Psoas muscle (tissue), 8 donors: ENCODE data around the gene BCL11B. TPM values are rescaled to one million over a fixed set of nuclear protein-coding genes. Genes with fewer than 3 reads are reported as not detected.

Experiments
- ATAC-seq, 4 donors: fragments of 200-7000 bp; cut with Tn5 transposase; one replicate each; pipeline ENCODE4 v1.9.1; 2020; ENCODE audit warnings: moderate library complexity in 3 of 4, mild to moderate bottlenecking in 2 of 4
- DNase-seq, 2 donors: peaks; one replicate each; pipeline ENCODE4 v3.0.0-alpha.2; 2020
- H3K27ac ChIP-seq: fragments of 200-600 bp; one replicate; pipeline ENCODE4 v1.8.0; 2022
- H3K27me3 ChIP-seq, 3 donors: fragments of 200-600 bp in 1 of 3; one replicate each; pipeline versions ENCODE4 v1.6.1 to v1.8.0; 2013 to 2022; ENCODE audit warnings: low read length in 2 of 3, mild to moderate bottlenecking in 2 of 3, moderate library complexity in 1 of 3; ENCODE audit not compliant: insufficient read depth in 3 of 3
- H3K36me3 ChIP-seq, 2 donors: fragments of 200-600 bp in 1 of 2; one replicate each; pipeline versions ENCODE4 v1.6.1 to v1.8.0; 2013 to 2022; ENCODE audit warnings: low read depth in 1 of 2, mild to moderate bottlenecking in 1 of 2, moderate library complexity in 1 of 2; ENCODE audit not compliant: insufficient read depth in 1 of 2
- H3K4me1 ChIP-seq: fragments of 200-600 bp; one replicate; pipeline ENCODE4 v1.8.0; 2022
- H3K4me3 ChIP-seq: fragments of 200-600 bp; one replicate; pipeline ENCODE4 v1.8.0; 2022; ENCODE audit warnings: mild to moderate bottlenecking
- H3K9me3 ChIP-seq: fragments of 200-600 bp; one replicate; pipeline ENCODE4 v1.8.0; 2022
- WGBS, 3 donors: extraction: QIAGEN DNeasy Blood & Tissue Kit; methylation state at CpG; one replicate each; pipeline versions ENCODE4 v1.1.6 to v1.1.7; 2013; 5-methylcytosine and 5-hydroxymethylcytosine counted together
- intact Hi-C, 2 donors: fragments of 100-400 bp; cut with DNase I; formaldehyde crosslinking; loops; one replicate each; pipeline versions ENCODE4 v1.11.0 to v1.14.2; 2022
- polyA plus RNA-seq, 3 donors: library from polyadenylated mRNA; stranded (reverse); fragments of 200-250 nt; gene quantifications; one replicate each; pipeline ENCODE4 v1.2.3, GENCODE V29; 2013
- total RNA-seq, 4 donors: library from RNA; stranded (reverse); fragmentation: NEBNext Ultra II Directional in 2 of 4; extraction: Animal tissue kit (Norgen Biotek cat#: 25700) in 2 of 4; gene quantifications; one replicate each; pipeline versions ENCODE4 v1.2.1 to v1.2.4, GENCODE V29; 2021 to 2023
- TF ChIP-seq, protein P1 (sequence below): fragments of 200-600 bp; IDR thresholded peaks from one replicate; pipeline ENCODE4 v1.8.0; 2022; ENCODE audit warnings: antibody characterized with exemption
- donor health status: healthy with polysubstance abuse.
- donor health status: DM: no; HTN: no; CAD: no; lungs with moderate emphysema.
- donor health status: Bipolar disorder and iron deficiency.
- donor health status: healthy.
- donor health status: DM: yes; HTN: yes; CAD: no.
- donor health status: DM: no; HTN: no; CAD: no.
- donor health status: DM: no; HTN: no; CAD: no.
- donor health status: DM: yes; HTN: yes; CAD: no.

Gene BCL11B
- total and polyA plus RNA-seq, 7 donors: 0.01 to 0.34 (median 0.15) TPM; not detected in 2

DNA sequence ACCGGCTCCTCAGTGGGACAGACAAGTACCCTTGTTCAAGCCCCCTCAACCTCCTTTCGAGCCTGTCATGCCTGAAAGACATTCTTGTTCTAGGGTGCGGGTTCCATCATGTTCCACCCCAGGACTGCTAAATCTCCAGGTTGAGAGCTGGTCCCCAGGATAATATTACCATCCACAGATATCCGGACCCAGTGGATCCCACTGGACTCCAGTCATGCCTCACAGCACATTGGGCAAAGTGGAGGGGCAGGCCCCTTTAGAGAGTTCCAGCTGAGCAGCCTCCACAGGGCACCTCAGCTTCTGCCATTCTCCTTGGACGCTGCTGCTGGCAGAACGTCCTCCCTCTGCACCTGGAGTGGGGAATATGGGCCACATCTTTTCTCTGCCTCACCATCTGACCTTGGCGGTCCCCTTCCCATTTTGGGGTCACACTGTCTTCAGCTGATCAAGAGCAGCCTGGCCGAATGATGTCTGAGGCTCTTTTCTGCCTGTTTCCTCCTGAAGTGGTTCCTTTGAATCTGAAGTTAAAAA lies 137.4 kb downstream of the BCL11B start:
- DNase-seq (no peak), ATAC-seq (no peak)
- intact Hi-C loops: no loop called here
- TF ChIP-seq, protein P1, sequence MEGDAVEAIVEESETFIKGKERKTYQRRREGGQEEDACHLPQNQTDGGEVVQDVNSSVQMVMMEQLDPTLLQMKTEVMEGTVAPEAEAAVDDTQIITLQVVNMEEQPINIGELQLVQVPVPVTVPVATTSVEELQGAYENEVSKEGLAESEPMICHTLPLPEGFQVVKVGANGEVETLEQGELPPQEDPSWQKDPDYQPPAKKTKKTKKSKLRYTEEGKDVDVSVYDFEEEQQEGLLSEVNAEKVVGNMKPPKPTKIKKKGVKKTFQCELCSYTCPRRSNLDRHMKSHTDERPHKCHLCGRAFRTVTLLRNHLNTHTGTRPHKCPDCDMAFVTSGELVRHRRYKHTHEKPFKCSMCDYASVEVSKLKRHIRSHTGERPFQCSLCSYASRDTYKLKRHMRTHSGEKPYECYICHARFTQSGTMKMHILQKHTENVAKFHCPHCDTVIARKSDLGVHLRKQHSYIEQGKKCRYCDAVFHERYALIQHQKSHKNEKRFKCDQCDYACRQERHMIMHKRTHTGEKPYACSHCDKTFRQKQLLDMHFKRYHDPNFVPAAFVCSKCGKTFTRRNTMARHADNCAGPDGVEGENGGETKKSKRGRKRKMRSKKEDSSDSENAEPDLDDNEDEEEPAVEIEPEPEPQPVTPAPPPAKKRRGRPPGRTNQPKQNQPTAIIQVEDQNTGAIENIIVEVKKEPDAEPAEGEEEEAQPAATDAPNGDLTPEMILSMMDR: no peak
- H3K4me3 ChIP-seq: no peak overlapping the region
- H3K9me3 ChIP-seq: no peaks in the 10 kb centered on the region
- H3K4me1 ChIP-seq: no peaks in the 10 kb centered on the region
- no peaks in the 10 kb centered on the region for H3K36me3 ChIP-seq
- WGBS, 3 donors: 91 to 94% (median 92%) methylated on average over 8 of the region's 8 CpGs
- H3K27ac ChIP-seq: no peak overlapping the region
- no peaks in the 10 kb centered on the region for H3K27me3 ChIP-seq

DNA sequence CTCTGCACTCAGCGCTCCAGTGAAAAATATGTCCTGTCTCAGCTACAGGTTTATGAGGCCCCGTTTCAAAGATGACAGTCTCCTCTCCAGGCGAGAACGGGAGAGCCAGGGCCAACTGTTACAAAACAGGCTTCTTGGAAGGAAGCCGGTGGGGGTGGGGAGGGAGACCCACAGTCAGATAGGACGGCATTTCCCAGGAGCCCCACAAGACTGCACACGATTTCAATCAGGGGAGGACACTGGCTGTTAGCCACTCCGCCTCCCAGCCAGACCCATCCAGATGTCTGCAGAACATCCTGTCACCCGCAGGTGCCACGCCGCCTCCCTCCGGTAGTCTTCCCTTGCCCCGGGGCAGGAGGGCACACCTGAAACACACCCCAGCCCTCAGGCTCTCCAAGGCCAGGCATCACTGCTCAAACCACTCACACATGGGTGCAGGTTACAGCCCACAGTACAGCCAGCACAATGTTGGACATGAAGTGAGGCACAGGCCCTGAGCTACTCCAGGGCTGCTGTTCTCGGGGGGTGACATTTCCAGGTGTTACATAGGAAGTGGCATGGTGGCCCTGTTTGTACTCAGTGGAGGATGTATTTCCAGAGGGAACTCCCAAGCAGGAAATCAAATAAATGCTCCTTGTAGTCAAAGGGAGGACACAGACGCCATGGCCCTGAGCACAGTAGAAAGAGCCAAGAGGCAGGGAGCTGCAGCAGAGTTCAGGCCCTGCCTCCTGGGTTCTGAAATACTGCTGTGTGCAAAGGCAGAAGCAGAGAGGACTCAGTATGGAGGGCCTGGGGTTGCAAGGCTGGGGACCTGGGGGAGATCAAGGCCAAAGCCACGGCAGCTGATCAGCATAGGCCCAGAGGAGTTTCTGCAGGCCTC lies 138.1 kb downstream of the BCL11B start:
- H3K36me3 ChIP-seq: no peaks in the 10 kb centered on the region
- TF ChIP-seq, protein P1: no peak
- no peaks in the 10 kb centered on the region for H3K9me3 ChIP-seq
- no peaks in the 10 kb centered on the region for H3K27me3 ChIP-seq
- no peak overlapping the region for H3K27ac ChIP-seq
- peak in 1 of 4 donors; percentile 35 for ATAC-seq
- intact Hi-C loops: no loop called here
- DNase-seq: peak in 1 of 2 donors; percentile 74
- H3K4me3 ChIP-seq: no peak overlapping the region
- 67 to 70% (median 68%) methylated on average over 16 of the region's 16 CpGs for WGBS, 3 donors
- H3K4me1 ChIP-seq: no peaks in the 10 kb centered on the region

DNA sequence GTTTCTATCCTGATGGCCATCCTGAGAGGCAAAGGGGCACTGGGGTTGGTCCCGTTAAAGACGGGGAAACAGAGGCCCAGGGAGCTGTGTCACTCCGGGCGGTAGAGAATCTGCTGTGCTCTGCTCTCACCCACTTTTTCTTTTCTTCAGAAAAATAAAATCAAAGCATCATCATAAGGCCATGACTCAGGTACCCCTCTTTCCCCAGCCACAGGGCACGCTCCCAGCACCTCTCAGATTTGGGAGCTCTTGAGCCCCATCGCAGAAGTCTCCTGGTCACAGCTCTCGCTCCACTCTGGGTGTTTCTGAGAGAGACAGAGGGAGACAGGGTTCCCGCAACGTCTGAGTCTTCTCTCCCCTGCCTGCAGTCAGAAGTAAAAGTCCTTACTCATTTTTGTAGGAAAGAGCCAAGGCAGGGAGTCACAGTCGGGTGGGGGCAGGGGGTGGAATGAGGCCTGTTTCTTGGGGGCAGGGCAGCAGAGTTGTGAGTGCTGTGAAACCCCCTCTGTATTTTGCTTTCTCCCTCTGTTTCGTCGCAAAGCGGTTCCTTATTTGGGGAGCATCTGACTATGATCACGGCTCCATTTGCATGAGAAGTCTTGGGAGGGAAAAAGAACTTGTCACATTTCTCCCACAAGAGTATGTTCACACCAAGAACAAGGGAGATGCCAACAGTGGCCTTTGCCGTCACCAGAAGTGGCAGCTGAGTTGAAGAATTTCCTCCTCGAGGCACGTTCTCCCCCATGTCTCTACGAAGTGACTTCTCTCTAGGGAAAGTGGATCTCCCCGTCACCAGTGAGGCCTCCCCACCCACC lies 139.0 kb downstream of the BCL11B start:
- DNase-seq: no peak
- no peaks in the 10 kb centered on the region for H3K36me3 ChIP-seq
- H3K4me3 ChIP-seq: no peak overlapping the region
- no peak for ATAC-seq
- H3K4me1 ChIP-seq: no peaks in the 10 kb centered on the region
- H3K9me3 ChIP-seq: no peaks in the 10 kb centered on the region
- no peak overlapping the region for H3K27ac ChIP-seq
- intact Hi-C loops: no loop called here
- no peaks in the 10 kb centered on the region for H3K27me3 ChIP-seq
- WGBS, 3 donors: 73 to 77% (median 75%) methylated on average over 19 of the region's 19 CpGs
- TF ChIP-seq, protein P1: no peak

DNA sequence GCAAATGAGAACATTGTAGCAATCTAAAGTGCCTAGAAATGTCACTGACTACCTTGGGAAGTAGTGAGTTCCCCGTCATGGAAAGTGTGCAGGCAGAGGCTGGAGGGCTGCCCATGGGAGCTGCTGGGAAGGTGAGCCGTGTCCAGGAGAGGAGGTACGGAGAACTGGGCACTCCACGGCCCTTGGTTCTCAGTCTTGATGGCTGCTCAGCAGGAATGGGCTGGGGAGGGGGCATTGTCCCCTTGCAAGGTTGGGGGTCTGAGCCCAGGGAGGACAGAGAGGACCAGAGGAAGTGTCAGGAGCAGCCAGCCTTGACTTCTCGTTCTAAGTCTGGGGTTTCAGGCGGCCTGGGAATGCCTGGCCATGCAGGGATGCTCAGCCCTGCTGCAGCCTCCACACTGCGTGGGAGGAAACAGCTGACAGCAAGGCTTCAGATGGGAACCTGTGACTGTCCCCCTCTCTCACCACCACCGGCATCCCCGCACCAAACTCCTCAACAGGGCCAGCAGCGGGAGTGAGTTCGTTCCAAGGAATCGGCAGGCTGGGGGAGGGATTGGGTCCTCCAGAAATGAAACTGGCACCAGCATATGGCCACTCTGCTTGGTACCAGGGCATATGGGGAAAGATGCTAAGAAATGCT lies 140.2 kb downstream of the BCL11B start:
- H3K27ac ChIP-seq: no peak overlapping the region
- ATAC-seq: no peak
- H3K4me3 ChIP-seq: no peak overlapping the region
- no peaks in the 10 kb centered on the region for H3K4me1 ChIP-seq
- DNase-seq: no peak
- intact Hi-C loops: no loop called here
- H3K9me3 ChIP-seq: no peaks in the 10 kb centered on the region
- WGBS, 3 donors: 83 to 91% (median 88%) methylated on average over 11 to 12 of the region's 12 CpGs
- no peaks in the 10 kb centered on the region for H3K36me3 ChIP-seq
- no peaks in the 10 kb centered on the region for H3K27me3 ChIP-seq
- TF ChIP-seq, protein P1: no peak
